Psoas muscle (tissue), 8 donors: ENCODE data around the gene KRT34. TPM values are rescaled to one million over a fixed set of nuclear protein-coding genes. Genes with fewer than 3 reads are reported as not detected.

Source experiments
- ATAC-seq, 4 donors: fragments of 200-7000 bp; cut with Tn5 transposase; one replicate each; pipeline ENCODE4 v1.9.1; 2020; ENCODE audit warnings: moderate library complexity in 3 of 4, mild to moderate bottlenecking in 2 of 4
- DNase-seq, 2 donors: peaks; one replicate each; pipeline ENCODE4 v3.0.0-alpha.2; 2020
- H3K27ac ChIP-seq: fragments of 200-600 bp; one replicate; pipeline ENCODE4 v1.8.0; 2022
- H3K27me3 ChIP-seq, 3 donors: fragments of 200-600 bp in 1 of 3; one replicate each; pipeline versions ENCODE4 v1.6.1 to v1.8.0; 2013 to 2022; ENCODE audit warnings: low read length in 2 of 3, mild to moderate bottlenecking in 2 of 3, moderate library complexity in 1 of 3; ENCODE audit not compliant: insufficient read depth in 3 of 3
- H3K36me3 ChIP-seq, 2 donors: fragments of 200-600 bp in 1 of 2; one replicate each; pipeline versions ENCODE4 v1.6.1 to v1.8.0; 2013 to 2022; ENCODE audit warnings: low read depth in 1 of 2, mild to moderate bottlenecking in 1 of 2, moderate library complexity in 1 of 2; ENCODE audit not compliant: insufficient read depth in 1 of 2
- H3K4me1 ChIP-seq: fragments of 200-600 bp; one replicate; pipeline ENCODE4 v1.8.0; 2022
- H3K4me3 ChIP-seq: fragments of 200-600 bp; one replicate; pipeline ENCODE4 v1.8.0; 2022; ENCODE audit warnings: mild to moderate bottlenecking
- H3K9me3 ChIP-seq: fragments of 200-600 bp; one replicate; pipeline ENCODE4 v1.8.0; 2022
- WGBS, 3 donors: extraction: QIAGEN DNeasy Blood & Tissue Kit; methylation state at CpG; one replicate each; pipeline versions ENCODE4 v1.1.6 to v1.1.7; 2013; 5-methylcytosine and 5-hydroxymethylcytosine counted together
- intact Hi-C, 2 donors: fragments of 100-400 bp; cut with DNase I; formaldehyde crosslinking; loops; one replicate each; pipeline versions ENCODE4 v1.11.0 to v1.14.2; 2022
- polyA plus RNA-seq, 3 donors: library from polyadenylated mRNA; stranded (reverse); fragments of 200-250 nt; gene quantifications; one replicate each; pipeline ENCODE4 v1.2.3, GENCODE V29; 2013
- total RNA-seq, 4 donors: library from RNA; stranded (reverse); fragmentation: NEBNext Ultra II Directional in 2 of 4; extraction: Animal tissue kit (Norgen Biotek cat#: 25700) in 2 of 4; gene quantifications; one replicate each; pipeline versions ENCODE4 v1.2.1 to v1.2.4, GENCODE V29; 2021 to 2023
- TF ChIP-seq, protein P1 (sequence below): fragments of 200-600 bp; IDR thresholded peaks from one replicate; pipeline ENCODE4 v1.8.0; 2022; ENCODE audit warnings: antibody characterized with exemption
- donor health status: healthy with polysubstance abuse.
- donor health status: DM: no; HTN: no; CAD: no; lungs with moderate emphysema.
- donor health status: Bipolar disorder and iron deficiency.
- donor health status: healthy.
- donor health status: DM: yes; HTN: yes; CAD: no.
- donor health status: DM: no; HTN: no; CAD: no.
- donor health status: DM: no; HTN: no; CAD: no.
- donor health status: DM: yes; HTN: yes; CAD: no.

The KRT34 gene
- total and polyA plus RNA-seq, 7 donors = not detected

DNA sequence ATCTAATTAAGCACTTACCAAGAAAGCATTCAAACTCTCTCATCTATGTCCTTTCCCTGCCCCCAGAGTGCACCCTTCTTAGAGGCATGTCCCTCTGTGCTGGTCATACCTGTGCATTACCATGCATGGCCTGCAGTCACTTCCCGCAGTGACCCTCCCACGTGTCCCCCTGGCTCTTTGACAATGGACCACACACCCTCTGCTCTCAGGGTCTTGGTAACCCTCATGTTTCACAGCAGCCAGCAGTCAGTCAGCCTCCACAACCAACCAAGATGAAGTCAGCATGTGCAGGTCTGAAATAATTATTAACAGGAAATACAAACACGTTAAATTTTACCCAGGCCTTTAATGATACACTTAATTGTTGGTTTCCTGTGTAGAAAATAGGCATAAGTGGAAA is 41.6 kb downstream of the KRT34 start:
- no peaks in the 10 kb centered on the region for H3K27me3 ChIP-seq
- intact Hi-C loops = no loop called here
- ATAC-seq (no peak), DNase-seq (no peak)
- no peak overlapping the region for H3K4me3 ChIP-seq
- H3K4me1 ChIP-seq = no peaks in the 10 kb centered on the region
- TF ChIP-seq, protein P1, sequence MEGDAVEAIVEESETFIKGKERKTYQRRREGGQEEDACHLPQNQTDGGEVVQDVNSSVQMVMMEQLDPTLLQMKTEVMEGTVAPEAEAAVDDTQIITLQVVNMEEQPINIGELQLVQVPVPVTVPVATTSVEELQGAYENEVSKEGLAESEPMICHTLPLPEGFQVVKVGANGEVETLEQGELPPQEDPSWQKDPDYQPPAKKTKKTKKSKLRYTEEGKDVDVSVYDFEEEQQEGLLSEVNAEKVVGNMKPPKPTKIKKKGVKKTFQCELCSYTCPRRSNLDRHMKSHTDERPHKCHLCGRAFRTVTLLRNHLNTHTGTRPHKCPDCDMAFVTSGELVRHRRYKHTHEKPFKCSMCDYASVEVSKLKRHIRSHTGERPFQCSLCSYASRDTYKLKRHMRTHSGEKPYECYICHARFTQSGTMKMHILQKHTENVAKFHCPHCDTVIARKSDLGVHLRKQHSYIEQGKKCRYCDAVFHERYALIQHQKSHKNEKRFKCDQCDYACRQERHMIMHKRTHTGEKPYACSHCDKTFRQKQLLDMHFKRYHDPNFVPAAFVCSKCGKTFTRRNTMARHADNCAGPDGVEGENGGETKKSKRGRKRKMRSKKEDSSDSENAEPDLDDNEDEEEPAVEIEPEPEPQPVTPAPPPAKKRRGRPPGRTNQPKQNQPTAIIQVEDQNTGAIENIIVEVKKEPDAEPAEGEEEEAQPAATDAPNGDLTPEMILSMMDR = no peak
- no peaks in the 10 kb centered on the region for H3K36me3 ChIP-seq
- no peaks in the 10 kb centered on the region for H3K9me3 ChIP-seq
- 35 to 44% (median 35%) methylated on average over 3 of the region's 3 CpGs for WGBS, 3 donors
- no peak overlapping the region for H3K27ac ChIP-seq

DNA sequence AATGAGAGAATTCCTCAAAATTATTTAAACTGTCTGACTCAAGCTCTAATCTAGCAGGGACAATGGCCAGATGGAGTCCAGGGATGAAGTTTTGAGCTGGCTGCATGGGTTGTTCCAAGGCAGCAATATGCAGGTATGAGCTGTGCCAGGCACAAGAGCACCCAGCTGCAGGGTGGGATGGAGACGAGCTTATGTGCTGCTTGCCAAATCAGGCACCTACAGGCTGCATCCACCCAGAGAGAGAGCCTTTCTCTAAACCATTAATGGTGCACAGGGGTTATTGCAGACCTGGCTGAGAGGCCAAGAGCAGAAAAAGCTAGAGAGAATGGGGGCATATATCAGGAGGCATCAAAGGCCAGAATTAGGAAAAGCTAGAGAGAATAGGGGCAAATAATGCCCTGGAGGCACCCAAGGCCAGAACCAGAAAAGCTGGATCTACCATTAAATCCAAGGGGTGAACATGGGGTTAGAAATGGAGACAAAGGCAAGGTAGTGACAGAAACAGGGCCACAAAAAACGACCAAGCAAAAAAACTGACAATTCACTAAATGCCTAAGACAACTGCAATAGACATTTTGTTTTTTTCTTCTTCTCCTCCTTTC is 42.4 kb downstream of the KRT34 start:
- H3K4me3 ChIP-seq = no peak overlapping the region
- no peaks in the 10 kb centered on the region for H3K9me3 ChIP-seq
- WGBS, 3 donors = 44 to 65% (median 57%) methylated on average over 2 of the region's 2 CpGs
- no peaks in the 10 kb centered on the region for H3K36me3 ChIP-seq
- no peak overlapping the region for H3K27ac ChIP-seq
- no peaks in the 10 kb centered on the region for H3K4me1 ChIP-seq
- intact Hi-C loops = no loop called here
- TF ChIP-seq, protein P1 = no peak
- no peaks in the 10 kb centered on the region for H3K27me3 ChIP-seq
- no peak for ATAC-seq
- no peak for DNase-seq

DNA sequence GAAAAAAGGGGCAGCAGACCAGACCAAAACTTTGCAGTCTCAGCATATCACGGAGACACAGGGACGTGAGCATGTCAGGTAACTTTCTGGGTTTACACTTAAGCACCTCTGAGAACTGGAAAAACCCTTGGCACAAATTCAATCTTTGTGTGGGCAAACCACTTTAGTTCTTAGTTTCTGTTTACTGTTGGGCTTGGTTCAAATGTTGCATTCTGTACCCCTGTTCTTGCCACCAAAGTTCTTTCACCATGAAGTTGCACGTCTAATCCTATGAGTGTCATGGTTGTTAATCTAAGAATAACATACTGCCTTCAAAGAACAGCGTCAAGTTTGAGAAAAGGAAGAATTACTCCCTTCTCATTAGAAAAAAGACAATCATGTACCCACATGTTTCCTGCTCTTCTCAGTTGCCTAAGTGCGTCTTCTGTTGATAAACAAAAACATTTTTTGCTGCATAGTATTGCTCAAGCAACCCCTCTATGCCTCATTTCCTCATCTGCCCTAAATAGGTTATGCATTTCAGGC is 43.1 kb downstream of the KRT34 start:
- intact Hi-C loops = no loop called here
- Histone ChIP-seq H3K36me3 (no peaks in the 10 kb centered on the region), H3K27ac (no peak overlapping the region), H3K4me3 (no peak overlapping the region), H3K9me3 (no peaks in the 10 kb centered on the region), H3K27me3 (no peaks in the 10 kb centered on the region), H3K4me1 (no peaks in the 10 kb centered on the region)
- 48 to 60% (median 53%) methylated on average over 5 of the region's 5 CpGs for WGBS, 3 donors
- DNase-seq (no peak), ATAC-seq (no peak)
- TF ChIP-seq, protein P1 = no peak

DNA sequence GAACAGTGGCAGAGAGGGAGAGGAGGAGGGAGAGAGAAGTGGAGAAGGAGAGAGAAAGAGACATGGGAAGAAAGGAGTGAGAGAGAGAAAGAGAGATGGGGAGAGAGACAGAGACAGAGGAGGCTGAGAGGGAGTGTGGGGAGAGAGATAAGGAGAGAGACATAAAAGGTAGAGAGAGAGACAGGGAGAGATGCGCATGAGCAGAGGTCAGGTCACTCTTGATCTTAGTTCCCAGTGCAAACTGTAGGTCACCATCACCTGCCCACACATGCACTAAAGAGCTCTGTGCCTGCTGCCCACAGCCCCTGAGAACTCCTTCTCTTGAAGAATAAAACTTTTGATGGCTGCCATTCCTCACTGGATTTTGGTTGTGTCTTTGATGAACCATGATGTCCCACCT is 46.4 kb downstream of the KRT34 start:
- Histone ChIP-seq H3K9me3 (no peaks in the 10 kb centered on the region), H3K36me3 (no peaks in the 10 kb centered on the region), H3K4me1 (no peaks in the 10 kb centered on the region), H3K27ac (no peak overlapping the region), H3K4me3 (no peak overlapping the region), H3K27me3 (no peaks in the 10 kb centered on the region)
- ATAC-seq (no peak), DNase-seq (no peak)
- 93 to 100% (median 93%) methylated on average over 1 of the region's 1 CpG for WGBS, 3 donors
- TF ChIP-seq, protein P1 = no peak
- intact Hi-C loops = no loop called here
